ENCODE data around the gene FAM110A. TPM values are rescaled to one million over a fixed set of nuclear protein-coding genes. Genes with fewer than 3 reads are reported as not detected.

FAM110A gene
- total and polyA plus RNA-seq, 5 donors from 2014 or later, result 24.6 to 36.5 (median 30.0) TPM

GRCh38 chr20:856361-856775 is 22.9 kb downstream of the FAM110A start:
- ATAC-seq (ENCODE audit: low read depth in 2 of 2) (peak; percentile 80 to 85), DNase-seq (peak in 2 of 3 donors; percentile 43 to 86)
- Histone ChIP-seq H3K27me3 (ENCODE audit: control insufficient read depth, insufficient read depth, low read length) (no peaks in the 10 kb centered on the region), H3K27ac (ENCODE audit: insufficient read depth, low read length, poor library complexity, severe bottlenecking) (peak overlapping the region; percentile 60), H3K9me3 (ENCODE audit: control insufficient read depth in 2 of 2, low read length in 2 of 2) (no peaks in the 10 kb centered on the region), H3K4me1 (ENCODE audit: control insufficient read depth, insufficient read depth, low read length, poor library complexity, severe bottlenecking) (peaks cover 59% of the 10 kb centered on the region), H3K4me3 (ENCODE audit: low read depth, low read length) (peak overlapping the region; percentile 50), H3K36me3 (ENCODE audit: control insufficient read depth, insufficient read depth, low read length) (peaks cover 5% of the 10 kb centered on the region)
- Mint-ChIP-seq H3K36me3 (peaks cover 25% of the 10 kb centered on the region), H3K9me3 (no peaks in the 10 kb centered on the region), H3K4me3 (peak overlapping the region; percentile 55 to 79 (median 65)), H3K27ac (peak overlapping the region; percentile 85 to 96 (median 88)), H3K4me1 (peaks cover 31 to 94% (median 64%) of the 10 kb centered on the region in 4 donors), H3K27me3 (no peaks in the 10 kb centered on the region)

GRCh38 chr20:858011-858410 is 24.5 kb downstream of the FAM110A start:
- DNase-seq (no peak), ATAC-seq (ENCODE audit: low read depth in 2 of 2) (no peak)
- Histone ChIP-seq H3K27ac (ENCODE audit: insufficient read depth, low read length, poor library complexity, severe bottlenecking) (no peak overlapping the region), H3K4me1 (ENCODE audit: control insufficient read depth, insufficient read depth, low read length, poor library complexity, severe bottlenecking) (peaks cover 47% of the 10 kb centered on the region), H3K27me3 (ENCODE audit: control insufficient read depth, insufficient read depth, low read length) (no peaks in the 10 kb centered on the region), H3K4me3 (ENCODE audit: low read depth, low read length) (no peak overlapping the region), H3K9me3 (ENCODE audit: control insufficient read depth in 2 of 2, low read length in 2 of 2) (no peaks in the 10 kb centered on the region), H3K36me3 (ENCODE audit: control insufficient read depth, insufficient read depth, low read length) (peaks cover under 1% of the 10 kb centered on the region)
- H3K36me3 Mint-ChIP-seq, result peaks cover 14% of the 10 kb centered on the region
- H3K9me3 Mint-ChIP-seq, result no peaks in the 10 kb centered on the region
- H3K27me3 Mint-ChIP-seq, result no peaks in the 10 kb centered on the region
- H3K4me1 Mint-ChIP-seq, result peaks cover 25 to 81% (median 53%) of the 10 kb centered on the region in 4 donors
- peak overlapping the region; percentile 6 to 85 (median 46) for H3K27ac Mint-ChIP-seq
- no peak overlapping the region for H3K4me3 Mint-ChIP-seq

GRCh38 chr20:859751-860231 is 26.3 kb downstream of the FAM110A start:
- Mint-ChIP-seq H3K27ac (peak overlapping the region; percentile 63 to 85 (median 72)), H3K9me3 (no peaks in the 10 kb centered on the region), H3K4me3 (peak overlapping the region in 2 of 4 donors; percentile 36 to 70), H3K4me1 (peaks cover 26 to 67% (median 39%) of the 10 kb centered on the region in 4 donors), H3K36me3 (peaks cover 5% of the 10 kb centered on the region), H3K27me3 (no peaks in the 10 kb centered on the region)
- peak overlapping the region; percentile 22 for H3K4me3 ChIP-seq (ENCODE audit: low read depth, low read length)
- no peaks in the 10 kb centered on the region for H3K27me3 ChIP-seq (ENCODE audit: control insufficient read depth, insufficient read depth, low read length)
- H3K27ac ChIP-seq (ENCODE audit: insufficient read depth, low read length, poor library complexity, severe bottlenecking), result no peak overlapping the region
- peaks cover 39% of the 10 kb centered on the region for H3K4me1 ChIP-seq (ENCODE audit: control insufficient read depth, insufficient read depth, low read length, poor library complexity, severe bottlenecking)
- no peaks in the 10 kb centered on the region for H3K9me3 ChIP-seq (ENCODE audit: control insufficient read depth in 2 of 2, low read length in 2 of 2)
- peak in 1 of 3 donors; percentile 64 for DNase-seq
- no peaks in the 10 kb centered on the region for H3K36me3 ChIP-seq (ENCODE audit: control insufficient read depth, insufficient read depth, low read length)
- ATAC-seq (ENCODE audit: low read depth in 2 of 2), result no peak

- Mint-ChIP-seq H3K4me1 (peaks cover 21 to 56% (median 33%) of the 10 kb centered on the region in 4 donors), H3K27ac (peak overlapping the region in 1 of 3 donors; percentile 44), H3K27me3 (no peaks in the 10 kb centered on the region), H3K9me3 (no peaks in the 10 kb centered on the region), H3K4me3 (peak overlapping the region in 1 of 4 donors; percentile 42), H3K36me3 (peaks cover 5% of the 10 kb centered on the region)
- Histone ChIP-seq H3K4me3 (ENCODE audit: low read depth, low read length) (no peak overlapping the region), H3K4me1 (ENCODE audit: control insufficient read depth, insufficient read depth, low read length, poor library complexity, severe bottlenecking) (peaks cover 28% of the 10 kb centered on the region), H3K9me3 (ENCODE audit: control insufficient read depth in 2 of 2, low read length in 2 of 2) (no peaks in the 10 kb centered on the region), H3K36me3 (ENCODE audit: control insufficient read depth, insufficient read depth, low read length) (no peaks in the 10 kb centered on the region), H3K27me3 (ENCODE audit: control insufficient read depth, insufficient read depth, low read length) (no peaks in the 10 kb centered on the region), H3K27ac (ENCODE audit: insufficient read depth, low read length, poor library complexity, severe bottlenecking) (no peak overlapping the region)
- no peak for DNase-seq
- ATAC-seq (ENCODE audit: low read depth in 2 of 2), result no peak
Measured at GRCh38 chr20:860891-861290, 27.4 kb downstream of the FAM110A start.

- DNase-seq, result no peak
Measured at GRCh38 chr20:865440-865839, 31.9 kb downstream of the FAM110A start.

GRCh38 chr20:868279-868678 is 34.8 kb downstream of the FAM110A start:
- DNase-seq, result no peak

More at GRCh38 chr20:865440-865839, 31.9 kb downstream of the FAM110A start:
- Histone ChIP-seq H3K36me3 (ENCODE audit: control insufficient read depth, insufficient read depth, low read length) (no peaks in the 10 kb centered on the region), H3K4me1 (ENCODE audit: control insufficient read depth, insufficient read depth, low read length, poor library complexity, severe bottlenecking) (no peaks in the 10 kb centered on the region), H3K9me3 (ENCODE audit: control insufficient read depth in 2 of 2, low read length in 2 of 2) (no peaks in the 10 kb centered on the region), H3K4me3 (ENCODE audit: low read depth, low read length) (no peak overlapping the region), H3K27ac (ENCODE audit: insufficient read depth, low read length, poor library complexity, severe bottlenecking) (no peak overlapping the region), H3K27me3 (ENCODE audit: control insufficient read depth, insufficient read depth, low read length) (no peaks in the 10 kb centered on the region)
- ATAC-seq (ENCODE audit: low read depth in 2 of 2), result no peak
- Mint-ChIP-seq H3K9me3 (no peaks in the 10 kb centered on the region), H3K27me3 (no peaks in the 10 kb centered on the region), H3K36me3 (peaks cover 6% of the 10 kb centered on the region), H3K4me1 (peaks cover under 1 to 12% (median 3%) of the 10 kb centered on the region in 4 donors), H3K27ac (no peak overlapping the region), H3K4me3 (no peak overlapping the region)

GRCh38 chr20:869606-870005 is 36.1 kb downstream of the FAM110A start:
- ATAC-seq (ENCODE audit: low read depth in 2 of 2), result no peak
- H3K9me3 ChIP-seq (ENCODE audit: control insufficient read depth in 2 of 2, low read length in 2 of 2), result no peaks in the 10 kb centered on the region
- H3K36me3 ChIP-seq (ENCODE audit: control insufficient read depth, insufficient read depth, low read length), result no peaks in the 10 kb centered on the region
- Mint-ChIP-seq H3K36me3 (peaks cover 6% of the 10 kb centered on the region), H3K9me3 (peaks cover 0 to 2% (median 0%) of the 10 kb centered on the region in 7 donors), H3K27ac (peak overlapping the region in 1 of 3 donors; percentile 51), H3K4me3 (no peak overlapping the region), H3K27me3 (peaks cover 4% of the 10 kb centered on the region), H3K4me1 (peaks cover 0 to 4% (median 0%) of the 10 kb centered on the region in 4 donors)
- DNase-seq, result no peak
- no peaks in the 10 kb centered on the region for H3K27me3 ChIP-seq (ENCODE audit: control insufficient read depth, insufficient read depth, low read length)
- H3K4me3 ChIP-seq (ENCODE audit: low read depth, low read length), result no peak overlapping the region
- no peak overlapping the region for H3K27ac ChIP-seq (ENCODE audit: insufficient read depth, low read length, poor library complexity, severe bottlenecking)
- no peaks in the 10 kb centered on the region for H3K4me1 ChIP-seq (ENCODE audit: control insufficient read depth, insufficient read depth, low read length, poor library complexity, severe bottlenecking)

More at GRCh38 chr20:868279-868678, 34.8 kb downstream of the FAM110A start:
- no peak overlapping the region for H3K27ac Mint-ChIP-seq
- no peaks in the 10 kb centered on the region for H3K36me3 ChIP-seq (ENCODE audit: control insufficient read depth, insufficient read depth, low read length)
- no peak for ATAC-seq (ENCODE audit: low read depth in 2 of 2)
- H3K27me3 Mint-ChIP-seq, result peaks cover under 1% of the 10 kb centered on the region
- H3K27me3 ChIP-seq (ENCODE audit: control insufficient read depth, insufficient read depth, low read length), result no peaks in the 10 kb centered on the region
- H3K9me3 Mint-ChIP-seq, result peaks cover 0 to 1% (median 0%) of the 10 kb centered on the region in 7 donors
- no peak overlapping the region for H3K4me3 ChIP-seq (ENCODE audit: low read depth, low read length)
- H3K9me3 ChIP-seq (ENCODE audit: control insufficient read depth in 2 of 2, low read length in 2 of 2), result no peaks in the 10 kb centered on the region
- no peak overlapping the region for H3K4me3 Mint-ChIP-seq
- no peaks in the 10 kb centered on the region for H3K4me1 ChIP-seq (ENCODE audit: control insufficient read depth, insufficient read depth, low read length, poor library complexity, severe bottlenecking)
- peaks cover 6% of the 10 kb centered on the region for H3K36me3 Mint-ChIP-seq
- peaks cover 0 to 4% (median 2%) of the 10 kb centered on the region in 4 donors for H3K4me1 Mint-ChIP-seq
- H3K27ac ChIP-seq (ENCODE audit: insufficient read depth, low read length, poor library complexity, severe bottlenecking), result no peak overlapping the region

GRCh38 chr20:870758-871157 is 37.2 kb downstream of the FAM110A start:
- Mint-ChIP-seq H3K27ac (no peak overlapping the region), H3K27me3 (peaks cover 4% of the 10 kb centered on the region), H3K4me3 (no peak overlapping the region), H3K9me3 (peaks cover 0 to 2% (median 0%) of the 10 kb centered on the region in 7 donors), H3K36me3 (peaks cover 6% of the 10 kb centered on the region), H3K4me1 (peaks cover 0 to 4% (median 0%) of the 10 kb centered on the region in 4 donors)
- no peak overlapping the region for H3K4me3 ChIP-seq (ENCODE audit: low read depth, low read length)
- no peaks in the 10 kb centered on the region for H3K27me3 ChIP-seq (ENCODE audit: control insufficient read depth, insufficient read depth, low read length)
- no peaks in the 10 kb centered on the region for H3K36me3 ChIP-seq (ENCODE audit: control insufficient read depth, insufficient read depth, low read length)
- ATAC-seq (ENCODE audit: low read depth in 2 of 2), result no peak
- no peak overlapping the region for H3K27ac ChIP-seq (ENCODE audit: insufficient read depth, low read length, poor library complexity, severe bottlenecking)
- no peaks in the 10 kb centered on the region for H3K9me3 ChIP-seq (ENCODE audit: control insufficient read depth in 2 of 2, low read length in 2 of 2)
- DNase-seq, result no peak
- no peaks in the 10 kb centered on the region for H3K4me1 ChIP-seq (ENCODE audit: control insufficient read depth, insufficient read depth, low read length, poor library complexity, severe bottlenecking)

Measured in CD4-positive, CD25-positive, alpha-beta regulatory T cell (primary cell).